AG10803 (cell line): ENCODE results near the gene BLVRB.
A peak's percentile ranks its signal among the peaks of the same experiment; 100 is the strongest.

Experiments used
- DNase-seq: peaks from one replicate; pipeline ENCODE4 v3.0.0; 2010; ENCODE audit warnings: low read depth
- H3K4me3 ChIP-seq: 2 replicates; pipeline ENCODE4 v1.5.1; 2011; ENCODE audit warnings: mild to moderate bottlenecking, low read length, control low read depth
- CTCF ChIP-seq: conservative IDR thresholded peaks from 2 replicates; pipeline ENCODE4 v1.5.1; 2011; ENCODE audit warnings: mild to moderate bottlenecking, low read length, control low read depth, inconsistent platforms

The BLVRB gene

GRCh38 chr19:40450664-40451063 is 14.9 kb downstream of the BLVRB start:
- no peak overlapping the region for H3K4me3 ChIP-seq
- TF ChIP-seq CTCF: no peak
- DNase-seq: no peak

GRCh38 chr19:40449506-40449905 is 16.0 kb downstream of the BLVRB start:
- DNase-seq: no peak
- no peak for TF ChIP-seq CTCF
- no peak overlapping the region for H3K4me3 ChIP-seq

- TF ChIP-seq CTCF: no peak
- DNase-seq: no peak
- H3K4me3 ChIP-seq: no peak overlapping the region
Observed at GRCh38 chr19:40446263-40446784, 19.2 kb downstream of the BLVRB start.

GRCh38 chr19:40445780-40446262 is 19.7 kb downstream of the BLVRB start:
- DNase-seq: peak; percentile 23
- TF ChIP-seq CTCF: no peak
- H3K4me3 ChIP-seq: no peak overlapping the region

GRCh38 chr19:40444825-40445312 is 20.7 kb downstream of the BLVRB start:
- peak overlapping the region; percentile 90 for H3K4me3 ChIP-seq
- peak; percentile 30 for TF ChIP-seq CTCF
- no peak for DNase-seq

- no peak for TF ChIP-seq CTCF
- peak; percentile 92 for DNase-seq
- peak within 1 kb of the TSS; percentile 90 for H3K4me3 ChIP-seq
Observed at GRCh38 chr19:40444000-40444824, 21.3 kb downstream of the BLVRB start, which contains the start of gene SERTAD3. TSS of gene SERTAD3 (minus strand) at chr19:40444335. CDS start at chr19:40442080, 2,255 bp downstream.
